Keratinocyte (primary cell): ENCODE results near the gene DFFA. TPM values are rescaled to one million over a fixed set of nuclear protein-coding genes. Genes with fewer than 3 reads are reported as not detected.

Experiments
- DNase-seq: peaks from one replicate; pipeline ENCODE4 v3.0.0-alpha.2; 2011; ENCODE audit warnings: low read depth, missing footprints, low spot score
- FAIRE-seq: peaks from 2 replicates; lab custom pipeline; 2011; peaks lifted over from hg19 to GRCh38; lab: Jason Lieb, UNC
- H2AFZ ChIP-seq: 2 replicates; pipeline ENCODE4 v1.6.0; 2012; ENCODE audit warnings: low read length, control low read depth, inconsistent platforms; ENCODE audit not compliant: control insufficient read depth
- H3K27ac ChIP-seq: 2 replicates; pipeline ENCODE4 v1.5.1; 2011; ENCODE audit warnings: low read length; ENCODE audit not compliant: control insufficient read depth, insufficient read depth
- H3K27me3 ChIP-seq: 3 replicates; pipeline ENCODE4 v1.6.0; 2011; ENCODE audit warnings: low read length; ENCODE audit not compliant: control insufficient read depth, insufficient read depth; ENCODE audit errors: extremely low read depth
- H3K36me3 ChIP-seq, 2 experiments: 2 replicates in 1 of 2; 3 replicates in 1 of 2; pipeline ENCODE4 v1.5.1; 2011; ENCODE audit warnings: low read length in 2 of 2, mild to moderate bottlenecking in 1 of 2; ENCODE audit not compliant: control insufficient read depth in 2 of 2, insufficient read depth in 2 of 2; ENCODE audit errors: extremely low read depth in 1 of 2
- H3K4me1 ChIP-seq: 3 replicates; pipeline ENCODE4 v1.5.1; 2011; ENCODE audit warnings: low read length; ENCODE audit not compliant: control insufficient read depth, insufficient read depth; ENCODE audit errors: extremely low read depth
- H3K4me2 ChIP-seq: 3 replicates; pipeline ENCODE4 v1.6.0; 2011; ENCODE audit warnings: low read depth, low read length; ENCODE audit not compliant: control insufficient read depth, insufficient read depth; ENCODE audit errors: extremely low read depth
- H3K4me3 ChIP-seq, 3 experiments: fragments of 200-600 bp in 1 of 3; sonication (generic) in 1 of 3; 2 replicates in 2 of 3; 3 replicates in 1 of 3; pipeline ENCODE4 v1.5.1; 2011 to 2016; ENCODE audit warnings: low read length in 3 of 3, mild to moderate bottlenecking in 3 of 3, control low read depth in 2 of 3, inconsistent platforms in 1 of 3, low read depth in 1 of 3, mixed read lengths in 1 of 3, mixed run types in 1 of 3, moderate library complexity in 1 of 3; ENCODE audit not compliant: control insufficient read depth in 2 of 3, insufficient read depth in 2 of 3; ENCODE audit errors: extremely low read depth in 1 of 3
- H3K79me2 ChIP-seq: 2 replicates; pipeline ENCODE4 v1.6.0; 2012; ENCODE audit warnings: low read length; ENCODE audit not compliant: control insufficient read depth, insufficient read depth
- H3K9ac ChIP-seq: 3 replicates; pipeline ENCODE4 v1.6.0; 2011; ENCODE audit warnings: low read length; ENCODE audit not compliant: control insufficient read depth, insufficient read depth; ENCODE audit errors: extremely low read depth
- H3K9me1 ChIP-seq: 3 replicates; pipeline ENCODE4 v1.6.0; 2011; ENCODE audit warnings: low read length; ENCODE audit not compliant: control insufficient read depth, insufficient read depth; ENCODE audit errors: extremely low read depth
- H3K9me3 ChIP-seq: 2 replicates; pipeline ENCODE4 v1.5.1; 2012; ENCODE audit warnings: low read depth, low read length; ENCODE audit not compliant: control insufficient read depth
- H4K20me1 ChIP-seq: 3 replicates; pipeline ENCODE4 v1.6.0; 2011; ENCODE audit warnings: low read length; ENCODE audit not compliant: control insufficient read depth, insufficient read depth; ENCODE audit errors: extremely low read depth
- EZH2 ChIP-seq: IDR thresholded peaks from one replicate; pipeline ENCODE4 v1.6.1; 2012; ENCODE audit warnings: inconsistent platforms, mild to moderate bottlenecking, low read length, moderate library complexity
- dilution Hi-C: fragments of 300-500 bp; cut with MboI; formaldehyde crosslinking; loops from one replicate; pipeline ENCODE4 v1.7.0; 2020; ENCODE audit warnings: low sequenced_read_pairs; ENCODE audit not compliant: extremely low pct_ligation_motif_present
- polyA plus RNA-seq, 5 experiments: library from polyadenylated mRNA; depleted of rRNA in 3 of 5; stranded (reverse) in 3 of 5; stranded (forward) in 1 of 5; unstranded in 1 of 5; fragments of >200 nt; gene quantifications; 1 replicate in 1 of 5; 2 replicates in 3 of 5; 3 replicates in 1 of 5; pipeline versions ENCODE4 v1.2.1 to v1.2.3, GENCODE V29; 2011 to 2012; ENCODE audit warnings: missing spikeins in 2 of 5, low read depth in 1 of 5, low replicate concordance in 1 of 5
- TF ChIP-seq, protein P1 (sequence below), 3 experiments: IDR thresholded peaks in 1 of 3; conservative IDR thresholded peaks in 1 of 3; optimal IDR thresholded peaks in 1 of 3; 2 replicates in 2 of 3; 3 replicates in 1 of 3; pipeline versions ENCODE3 to v1.5.1; 2011; ENCODE audit warnings: low read length in 3 of 3, mild to moderate bottlenecking in 3 of 3, moderate library complexity in 2 of 3, control low read depth in 1 of 3, inconsistent platforms in 1 of 3; ENCODE audit not compliant: insufficient read depth in 2 of 3; ENCODE audit errors: extremely low read depth in 1 of 3

The DFFA gene
- polyA plus RNA-seq, 1 donor (not counting 4 experiments of a cell fraction or from before 2014, with no cell fraction given) = 53.1 TPM

DNA sequence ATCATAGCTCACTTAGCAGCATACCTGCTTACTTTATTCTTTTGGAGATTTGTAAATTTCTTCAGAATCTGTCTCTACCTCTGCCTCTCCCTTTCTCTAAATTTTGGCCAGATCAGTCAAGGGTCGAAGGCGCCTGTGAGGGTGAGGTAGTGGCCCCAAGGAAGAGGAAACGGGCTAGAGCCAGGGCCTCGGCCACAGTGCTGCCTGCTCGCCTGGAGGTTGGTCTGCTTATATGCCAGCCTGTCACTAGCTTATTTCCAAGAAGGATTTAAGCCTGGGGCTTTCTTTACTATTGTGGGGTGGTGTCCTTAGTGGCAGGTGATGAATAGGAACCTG, 22.1 kb upstream of the DFFA start:
- Histone ChIP-seq H3K36me3 (peaks cover 2 to 10% of the 10 kb centered on the region in 2 experiments), H3K4me2 (peak overlapping the region; percentile 86), H3K27ac (no peak overlapping the region), H2AFZ (no peak overlapping the region), H3K9ac (no peak overlapping the region), H3K9me3 (no peaks in the 10 kb centered on the region), H4K20me1 (no peaks in the 10 kb centered on the region), H3K27me3 (no peaks in the 10 kb centered on the region), H3K4me3 (no peak overlapping the region), H3K79me2 (peaks cover 73% of the 10 kb centered on the region), H3K9me1 (no peaks in the 10 kb centered on the region), H3K4me1 (peaks cover 22% of the 10 kb centered on the region)
- no peak for FAIRE-seq
- dilution Hi-C loops = no loop called here
- TF ChIP-seq, protein P1, sequence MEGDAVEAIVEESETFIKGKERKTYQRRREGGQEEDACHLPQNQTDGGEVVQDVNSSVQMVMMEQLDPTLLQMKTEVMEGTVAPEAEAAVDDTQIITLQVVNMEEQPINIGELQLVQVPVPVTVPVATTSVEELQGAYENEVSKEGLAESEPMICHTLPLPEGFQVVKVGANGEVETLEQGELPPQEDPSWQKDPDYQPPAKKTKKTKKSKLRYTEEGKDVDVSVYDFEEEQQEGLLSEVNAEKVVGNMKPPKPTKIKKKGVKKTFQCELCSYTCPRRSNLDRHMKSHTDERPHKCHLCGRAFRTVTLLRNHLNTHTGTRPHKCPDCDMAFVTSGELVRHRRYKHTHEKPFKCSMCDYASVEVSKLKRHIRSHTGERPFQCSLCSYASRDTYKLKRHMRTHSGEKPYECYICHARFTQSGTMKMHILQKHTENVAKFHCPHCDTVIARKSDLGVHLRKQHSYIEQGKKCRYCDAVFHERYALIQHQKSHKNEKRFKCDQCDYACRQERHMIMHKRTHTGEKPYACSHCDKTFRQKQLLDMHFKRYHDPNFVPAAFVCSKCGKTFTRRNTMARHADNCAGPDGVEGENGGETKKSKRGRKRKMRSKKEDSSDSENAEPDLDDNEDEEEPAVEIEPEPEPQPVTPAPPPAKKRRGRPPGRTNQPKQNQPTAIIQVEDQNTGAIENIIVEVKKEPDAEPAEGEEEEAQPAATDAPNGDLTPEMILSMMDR (optimal IDR thresholded peaks at IDR 0.05 in 1 of 3, IDR thresholded peaks at IDR 0.05 in 1 of 3, conservative IDR thresholded peaks at IDR 0.05 in 1 of 3; ENCODE audit: extremely low read depth in 1 of 3, insufficient read depth in 2 of 3, low read length in 3 of 3) = no peak
- TF ChIP-seq EZH2 = no peak
- DNase-seq = no peak

DNA sequence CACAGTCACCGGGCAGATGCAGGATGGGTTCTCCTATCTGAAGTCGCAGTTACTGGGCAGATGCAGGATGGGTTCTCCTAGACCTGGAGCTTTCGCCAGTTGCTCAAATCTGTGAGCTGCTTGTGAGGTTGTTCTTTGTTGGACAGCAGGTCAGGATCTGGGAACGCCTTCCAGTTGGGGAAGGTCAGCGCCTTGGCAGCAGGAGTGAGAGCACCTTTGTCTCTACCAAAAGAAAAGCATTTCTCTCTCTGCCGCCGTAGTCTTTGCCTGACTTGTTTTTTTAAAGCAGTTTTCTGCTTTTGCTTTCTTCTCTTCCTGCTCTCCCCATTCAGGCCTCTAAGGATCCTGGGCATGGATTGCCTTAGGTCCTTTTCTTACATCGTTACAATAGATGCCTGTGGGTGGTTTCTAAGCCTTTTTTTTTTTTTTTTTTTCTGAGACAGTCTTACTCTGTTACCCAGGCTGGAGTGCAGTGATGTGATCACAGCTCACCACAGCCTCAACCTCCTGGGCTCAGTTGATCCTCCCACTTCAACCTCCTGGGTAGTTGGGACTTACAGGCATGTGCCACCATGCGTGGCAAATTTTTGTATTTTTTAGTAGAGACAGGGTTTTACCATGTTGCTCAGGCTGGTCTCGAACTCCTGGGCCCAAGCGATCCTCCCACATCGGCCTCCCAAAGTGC, 18.1 kb upstream of the DFFA start:
- FAIRE-seq = no peak
- no peaks in the 10 kb centered on the region for H4K20me1 ChIP-seq
- no peak overlapping the region for H3K4me2 ChIP-seq
- H3K79me2 ChIP-seq = peaks cover 81% of the 10 kb centered on the region
- no peaks in the 10 kb centered on the region for H3K9me3 ChIP-seq
- H3K36me3 ChIP-seq = peaks cover 0 to 4% of the 10 kb centered on the region in 2 experiments
- H3K9ac ChIP-seq = no peak overlapping the region
- H3K27ac ChIP-seq = no peak overlapping the region
- peaks cover 11% of the 10 kb centered on the region for H3K4me1 ChIP-seq
- no peak for DNase-seq
- no peaks in the 10 kb centered on the region for H3K27me3 ChIP-seq
- no peak overlapping the region for H2AFZ ChIP-seq
- no peak overlapping the region for H3K4me3 ChIP-seq
- H3K9me1 ChIP-seq = no peaks in the 10 kb centered on the region
- dilution Hi-C loops = no loop called here
- TF ChIP-seq EZH2 = no peak
- TF ChIP-seq, protein P1 (optimal IDR thresholded peaks at IDR 0.05 in 1 of 3, IDR thresholded peaks at IDR 0.05 in 1 of 3, conservative IDR thresholded peaks at IDR 0.05 in 1 of 3; ENCODE audit: extremely low read depth in 1 of 3, insufficient read depth in 2 of 3, low read length in 3 of 3) = no peak
